Measurements from ENCODE around the gene FNIP2. TPM values are rescaled to one million over a fixed set of nuclear protein-coding genes. Genes with fewer than 3 reads are reported as not detected.
"Not testable (repeated sequence)": the region's sequence is repeated elsewhere in the genome, so short reads cannot be mapped to it uniquely, and the experiment has no call there.

FNIP2 gene
- total RNA-seq, 2 donors from 2014 or later, result 31.1 to 39.8 TPM

DNA sequence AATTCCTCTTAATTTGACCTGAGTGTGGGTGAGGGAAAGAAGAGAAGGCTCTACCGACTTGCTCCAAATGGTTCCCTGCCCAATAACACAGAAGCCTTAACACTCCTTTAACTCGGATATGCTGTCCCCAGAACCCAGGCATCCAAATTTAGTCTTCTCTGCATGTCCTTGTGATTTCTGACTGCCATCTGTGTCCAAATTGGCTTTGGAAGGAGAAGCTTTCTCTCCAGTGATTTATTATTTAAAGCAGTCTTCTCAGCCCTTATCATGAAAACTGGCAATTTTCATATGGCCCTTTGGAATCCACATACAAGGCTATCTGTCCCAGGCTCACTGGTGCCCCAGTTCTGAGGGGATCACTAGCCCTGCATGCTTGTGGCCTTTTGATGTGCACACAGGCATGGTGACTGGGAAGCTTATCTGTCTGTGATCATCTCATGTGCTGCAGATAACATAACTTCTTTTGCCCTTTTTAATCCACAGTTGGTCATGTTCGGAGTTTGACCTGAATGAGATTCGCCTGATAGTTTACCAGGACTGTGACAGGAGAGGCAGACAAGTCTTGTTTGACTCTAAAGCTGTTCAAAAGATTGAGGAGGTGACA lies 56.7 kb downstream of the FNIP2 start:
- peak overlapping the region; percentile 59 to 77 for H3K27ac ChIP-seq
- 68% methylated on average over 4 of the region's 4 CpGs for WGBS

DNA sequence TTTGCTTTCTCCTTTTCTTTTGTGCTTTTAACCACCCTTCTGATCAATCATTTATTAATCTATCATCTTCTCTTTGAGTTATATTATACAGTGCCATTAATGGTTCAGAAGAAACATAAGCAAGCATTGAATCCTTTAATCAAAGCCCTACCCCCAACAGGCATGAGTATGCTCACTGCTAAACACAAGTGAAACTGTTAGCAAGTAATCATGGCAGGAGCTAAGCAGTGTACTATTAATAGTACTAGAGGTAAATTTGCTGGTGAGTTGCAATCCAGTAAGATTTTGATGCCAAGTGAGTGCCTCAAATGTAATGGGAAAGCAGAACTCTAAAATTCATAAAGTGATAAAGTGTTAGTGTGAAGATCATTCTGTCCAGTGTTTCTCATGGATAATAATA lies 57.2 kb downstream of the FNIP2 start:
- H3K4me3 ChIP-seq, result no peak overlapping the region
- peak overlapping the region; percentile 40 to 77 for H3K27ac ChIP-seq
- TF ChIP-seq, protein P1, sequence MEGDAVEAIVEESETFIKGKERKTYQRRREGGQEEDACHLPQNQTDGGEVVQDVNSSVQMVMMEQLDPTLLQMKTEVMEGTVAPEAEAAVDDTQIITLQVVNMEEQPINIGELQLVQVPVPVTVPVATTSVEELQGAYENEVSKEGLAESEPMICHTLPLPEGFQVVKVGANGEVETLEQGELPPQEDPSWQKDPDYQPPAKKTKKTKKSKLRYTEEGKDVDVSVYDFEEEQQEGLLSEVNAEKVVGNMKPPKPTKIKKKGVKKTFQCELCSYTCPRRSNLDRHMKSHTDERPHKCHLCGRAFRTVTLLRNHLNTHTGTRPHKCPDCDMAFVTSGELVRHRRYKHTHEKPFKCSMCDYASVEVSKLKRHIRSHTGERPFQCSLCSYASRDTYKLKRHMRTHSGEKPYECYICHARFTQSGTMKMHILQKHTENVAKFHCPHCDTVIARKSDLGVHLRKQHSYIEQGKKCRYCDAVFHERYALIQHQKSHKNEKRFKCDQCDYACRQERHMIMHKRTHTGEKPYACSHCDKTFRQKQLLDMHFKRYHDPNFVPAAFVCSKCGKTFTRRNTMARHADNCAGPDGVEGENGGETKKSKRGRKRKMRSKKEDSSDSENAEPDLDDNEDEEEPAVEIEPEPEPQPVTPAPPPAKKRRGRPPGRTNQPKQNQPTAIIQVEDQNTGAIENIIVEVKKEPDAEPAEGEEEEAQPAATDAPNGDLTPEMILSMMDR (IDR thresholded peaks at IDR 0.05), result no peak
- no peak for TF ChIP-seq POLR2A (IDR thresholded peaks at IDR 0.05)
- no peak for TF ChIP-seq POLR2AphosphoS5 (IDR thresholded peaks at IDR 0.05)
- H3K36me3 ChIP-seq, result no peaks in the 10 kb centered on the region
- H3K4me1 ChIP-seq (replicated peaks), result peaks cover 34% of the 10 kb centered on the region
- intact Hi-C loops (cut with DNase I), result no loop called here
- no peak for DNase-seq (ENCODE audit: low spot score)
- no peaks in the 10 kb centered on the region for H3K9me3 ChIP-seq
- H3K27me3 ChIP-seq (replicated peaks; ENCODE audit: insufficient read depth), result no peaks in the 10 kb centered on the region

More for the DNA sequence above, 56.7 kb downstream of the FNIP2 start:
- no peak for DNase-seq (ENCODE audit: low spot score)
- Histone ChIP-seq H3K9me3 (no peaks in the 10 kb centered on the region), H3K4me3 (no peak overlapping the region), H3K27me3 (replicated peaks; ENCODE audit: insufficient read depth) (no peaks in the 10 kb centered on the region), H3K4me1 (replicated peaks) (peaks cover 36% of the 10 kb centered on the region), H3K36me3 (no peaks in the 10 kb centered on the region)
- no peak for TF ChIP-seq POLR2A (IDR thresholded peaks at IDR 0.05)
- TF ChIP-seq, protein P1 (IDR thresholded peaks at IDR 0.05), result no peak
- no peak for TF ChIP-seq POLR2AphosphoS5 (IDR thresholded peaks at IDR 0.05)
- intact Hi-C loops (cut with DNase I), result no loop called here

DNA sequence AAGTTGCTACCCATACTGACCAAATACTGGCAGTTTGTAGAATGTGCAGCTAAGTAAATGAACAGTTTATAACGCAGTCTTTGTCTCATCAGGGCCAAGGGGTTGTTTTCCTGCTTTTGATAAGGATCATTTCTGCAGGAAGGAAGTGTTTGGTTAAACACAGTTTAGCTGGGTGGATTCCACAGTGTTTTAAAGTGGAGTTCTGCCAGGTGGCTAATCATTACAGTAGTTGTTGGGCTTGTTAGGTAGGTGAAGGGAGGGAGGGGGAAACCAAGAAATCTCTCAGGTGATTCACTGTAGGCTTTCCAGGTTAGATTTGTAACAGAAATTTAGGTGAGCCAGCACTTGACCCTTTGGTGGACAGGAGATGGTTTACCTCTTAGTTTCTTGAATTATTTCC lies 58.1 kb downstream of the FNIP2 start:
- TF ChIP-seq POLR2A (IDR thresholded peaks at IDR 0.05) (no peak), POLR2AphosphoS5 (IDR thresholded peaks at IDR 0.05) (peak; percentile 92)
- TF ChIP-seq, protein P1 (IDR thresholded peaks at IDR 0.05), result no peak
- peak; percentile 82 for DNase-seq (ENCODE audit: low spot score)

DNA sequence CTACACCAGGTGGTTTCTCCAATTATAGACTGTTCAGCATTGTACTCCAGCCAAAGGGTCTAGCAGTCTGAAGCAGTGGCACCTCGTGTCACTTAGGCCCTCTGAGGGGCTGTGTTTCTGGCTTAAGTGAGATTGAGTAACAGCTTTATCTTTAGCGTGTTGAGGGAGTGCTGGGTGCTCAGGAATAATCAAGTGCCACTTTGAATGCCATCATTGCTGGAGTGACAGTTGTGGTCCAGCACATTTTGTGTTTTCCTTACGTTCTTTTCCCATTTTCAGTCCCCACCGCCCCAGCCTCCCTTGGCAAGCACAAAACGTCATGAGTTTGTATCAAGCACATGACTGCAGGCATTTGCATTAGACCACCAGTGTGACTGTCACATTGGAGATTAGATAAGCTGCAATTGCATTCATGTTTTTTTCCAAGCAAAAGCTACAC lies 58.7 kb downstream of the FNIP2 start:
- no peak for DNase-seq (ENCODE audit: low spot score)
- TF ChIP-seq POLR2A (IDR thresholded peaks at IDR 0.05), result no peak
- TF ChIP-seq POLR2AphosphoS5 (IDR thresholded peaks at IDR 0.05), result no peak
- TF ChIP-seq, protein P1 (IDR thresholded peaks at IDR 0.05), result no peak
- Histone ChIP-seq H3K36me3 (no peaks in the 10 kb centered on the region), H3K9me3 (no peaks in the 10 kb centered on the region), H3K4me3 (no peak overlapping the region), H3K27ac (peak overlapping the region; percentile 52 to 53), H3K27me3 (replicated peaks; ENCODE audit: insufficient read depth) (no peaks in the 10 kb centered on the region), H3K4me1 (replicated peaks) (peaks cover 34% of the 10 kb centered on the region)
- WGBS, result 46% methylated on average over 5 of the region's 5 CpGs
- intact Hi-C loops (cut with DNase I), result no loop called here

More for the DNA sequence above, 58.1 kb downstream of the FNIP2 start:
- no peaks in the 10 kb centered on the region for H3K9me3 ChIP-seq
- no peak overlapping the region for H3K4me3 ChIP-seq
- H3K27ac ChIP-seq, result peak overlapping the region; percentile 52 to 53
- 29% methylated on average over 1 of the region's 1 CpG for WGBS
- no peaks in the 10 kb centered on the region for H3K36me3 ChIP-seq
- intact Hi-C loops (cut with DNase I), result no loop called here
- H3K4me1 ChIP-seq (replicated peaks), result peaks cover 34% of the 10 kb centered on the region
- no peaks in the 10 kb centered on the region for H3K27me3 ChIP-seq (replicated peaks; ENCODE audit: insufficient read depth)

DNA sequence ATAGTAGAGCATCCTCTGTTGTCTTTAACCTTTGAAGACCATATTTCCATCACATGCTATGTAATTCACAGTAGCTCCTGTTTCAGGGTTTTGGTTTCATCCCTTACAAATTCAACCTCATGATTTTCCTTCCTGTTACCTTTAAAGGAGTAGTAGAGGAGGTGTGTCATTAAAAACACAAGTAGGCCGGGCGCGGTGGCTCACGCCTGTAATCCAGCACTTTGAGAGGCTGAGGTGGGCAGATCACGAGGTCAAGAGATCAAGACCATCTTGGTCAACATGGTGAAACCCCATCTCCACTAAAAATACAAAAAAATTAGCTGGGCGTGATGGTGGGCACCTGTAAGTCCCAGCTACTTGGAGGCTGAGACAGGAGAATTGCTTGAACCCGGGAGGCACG lies 59.3 kb downstream of the FNIP2 start:
- H3K4me3 ChIP-seq; H3K27me3 ChIP-seq (replicated peaks; ENCODE audit: insufficient read depth); H3K36me3 ChIP-seq; DNase-seq (ENCODE audit: low spot score); intact Hi-C loops (cut with DNase I); H3K27ac ChIP-seq; H3K9me3 ChIP-seq: not testable (repeated sequence)
- 85% methylated on average over 8 of the region's 8 CpGs for WGBS
- H3K4me1 ChIP-seq (replicated peaks), result peaks cover 33% of the 10 kb centered on the region

Data from prostate gland (tissue), 2 donors.